Measurements from ENCODE around the gene ABHD16B.
"Not testable (repeated sequence)": the region's sequence is repeated elsewhere in the genome, so short reads cannot be mapped to it uniquely, and the experiment has no call there.

Gene ABHD16B

DNA sequence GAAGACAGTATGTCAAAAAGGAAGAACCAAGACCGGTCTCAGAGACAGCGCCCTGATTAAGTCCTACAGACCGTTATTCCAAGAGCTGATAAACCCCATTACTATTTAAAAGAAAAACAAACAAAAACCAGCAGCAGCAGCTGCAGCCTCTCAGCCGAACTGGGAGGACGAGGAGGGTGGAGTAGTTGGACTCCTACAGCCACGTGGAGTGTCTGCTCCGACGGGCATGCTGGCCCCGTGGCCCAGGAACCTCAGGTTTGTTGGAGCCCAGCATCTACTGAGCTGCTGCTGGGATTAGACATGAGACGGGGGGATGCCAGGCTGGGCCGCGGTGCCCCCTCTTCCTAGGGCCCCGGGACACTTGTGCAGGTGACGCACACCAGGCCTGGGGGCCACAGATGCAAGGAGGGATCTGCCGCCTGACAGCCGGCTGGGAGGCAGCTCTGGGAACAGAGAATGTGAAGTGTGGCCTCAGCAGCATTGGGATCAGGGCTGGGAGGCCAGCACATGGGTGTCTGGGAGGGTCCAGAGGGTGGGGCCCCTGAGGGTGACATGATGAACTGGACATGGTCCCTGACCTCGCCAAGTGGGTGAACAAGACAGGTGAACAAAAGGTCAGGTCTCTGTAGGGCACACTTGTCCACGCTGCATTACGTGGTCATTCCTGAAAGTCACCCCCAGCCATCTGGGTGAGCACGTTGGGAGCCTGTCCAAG lies 27.4 kb upstream of the ABHD16B start:
- in situ Hi-C loops (cut with MboI; ENCODE audit: low sequenced_read_pairs): no loop called here

DNA sequence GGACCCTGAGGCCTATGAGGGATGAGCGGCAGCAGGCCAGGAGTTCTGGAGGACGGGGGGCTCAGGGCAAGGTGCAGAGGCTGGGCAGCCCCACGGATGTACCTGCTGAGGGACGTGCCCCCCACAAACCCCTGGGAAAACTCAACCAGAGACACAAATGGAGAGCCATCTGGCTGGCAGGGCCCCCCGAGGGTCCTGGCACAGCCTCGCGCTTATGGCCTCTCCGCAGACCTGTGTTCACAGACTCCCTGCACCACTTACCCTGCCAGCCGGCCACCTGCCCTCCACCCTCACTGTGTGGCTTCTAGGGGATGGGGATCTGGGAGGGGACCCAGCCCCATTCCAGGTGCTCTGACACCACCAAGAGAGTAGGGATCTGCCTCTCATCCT lies 26.8 kb upstream of the ABHD16B start:
- in situ Hi-C loops (cut with MboI; ENCODE audit: low sequenced_read_pairs): no loop called here

DNA sequence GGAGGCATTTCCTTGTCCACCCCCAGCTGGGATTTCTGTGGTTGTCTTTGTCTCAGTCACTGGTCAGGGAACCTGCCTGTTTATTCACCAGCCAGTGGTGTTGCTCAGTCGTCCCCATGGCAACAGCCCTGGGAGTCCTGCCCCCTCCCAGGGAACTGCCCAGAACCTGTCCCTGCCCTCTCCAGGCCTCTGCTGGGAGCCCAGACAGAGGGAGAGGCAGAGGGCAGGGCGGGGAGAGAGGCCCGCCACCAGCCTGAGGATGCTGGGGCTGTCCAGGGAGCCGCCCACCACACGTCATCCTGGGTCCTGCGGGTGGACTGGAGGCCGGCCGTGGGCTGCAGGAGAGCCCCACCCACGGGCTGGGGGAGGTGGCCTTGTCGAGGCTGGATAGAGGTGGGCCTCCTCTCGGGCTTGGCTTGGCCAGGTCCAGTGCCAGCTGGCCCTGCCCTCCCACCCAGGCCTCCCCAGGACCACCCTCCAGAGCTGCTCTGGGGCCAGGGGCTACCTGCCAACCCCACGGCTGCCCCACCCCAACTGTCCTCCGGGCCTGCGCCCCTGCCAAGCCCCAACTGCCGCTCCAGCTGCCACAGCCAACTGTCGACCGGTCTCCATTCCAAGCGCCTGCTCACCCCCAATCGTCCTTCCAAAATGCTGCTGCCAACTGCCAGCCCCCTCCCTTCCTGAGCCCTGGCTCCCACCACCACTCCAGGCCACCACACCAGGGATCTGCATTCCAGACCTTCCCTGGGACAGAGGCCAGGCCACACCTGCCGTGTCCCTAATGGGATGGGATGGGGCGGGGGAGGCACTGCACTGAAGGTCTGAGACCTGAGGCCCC lies 26.1 kb upstream of the ABHD16B start:
- in situ Hi-C loops (cut with MboI; ENCODE audit: low sequenced_read_pairs): no loop called here

DNA sequence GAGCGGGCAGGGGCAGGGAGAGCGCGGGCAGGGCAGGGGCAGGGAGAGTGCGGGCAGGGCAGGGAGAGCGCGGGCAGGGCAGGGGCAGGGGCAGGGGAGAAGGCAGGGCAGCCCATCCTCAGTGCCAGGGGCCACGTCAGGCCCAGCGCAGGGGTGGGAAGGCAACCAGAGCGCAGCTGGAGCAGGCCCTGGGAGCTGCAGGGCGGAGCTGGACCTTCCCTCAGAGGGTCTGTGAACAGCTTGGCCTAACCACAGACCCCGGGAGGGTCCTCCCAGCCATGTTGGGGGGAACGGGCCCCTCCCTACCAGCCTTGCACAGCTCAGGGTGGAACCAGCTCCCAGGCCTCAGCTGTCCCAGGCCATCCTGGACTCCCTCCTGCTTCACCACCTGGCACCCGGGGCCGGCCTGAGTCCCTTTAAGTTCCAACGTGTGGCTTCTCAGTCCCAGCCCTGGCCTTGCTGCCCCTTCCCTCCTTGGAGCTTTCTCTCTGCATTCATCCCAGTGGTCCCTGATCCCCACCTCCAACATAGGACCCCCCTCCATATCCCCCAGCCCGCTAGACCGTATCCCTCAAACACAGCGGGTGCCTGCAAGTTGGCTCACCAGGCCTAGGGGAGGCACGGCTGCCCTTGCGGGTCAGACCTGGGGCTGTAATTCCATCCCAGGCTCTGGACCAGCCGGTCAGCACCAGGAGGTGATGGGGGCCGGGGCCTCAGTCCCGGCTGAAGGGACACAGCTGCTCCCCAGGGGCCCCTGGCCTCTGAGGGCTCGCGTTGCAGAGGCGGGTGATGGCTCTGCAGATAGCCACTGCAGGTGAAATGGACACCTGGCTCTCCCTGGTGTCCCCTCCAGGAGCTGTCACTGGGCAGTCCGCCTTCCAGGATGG lies 24.6 kb upstream of the ABHD16B start:
- in situ Hi-C loops (cut with MboI; ENCODE audit: low sequenced_read_pairs): no loop called here

DNA sequence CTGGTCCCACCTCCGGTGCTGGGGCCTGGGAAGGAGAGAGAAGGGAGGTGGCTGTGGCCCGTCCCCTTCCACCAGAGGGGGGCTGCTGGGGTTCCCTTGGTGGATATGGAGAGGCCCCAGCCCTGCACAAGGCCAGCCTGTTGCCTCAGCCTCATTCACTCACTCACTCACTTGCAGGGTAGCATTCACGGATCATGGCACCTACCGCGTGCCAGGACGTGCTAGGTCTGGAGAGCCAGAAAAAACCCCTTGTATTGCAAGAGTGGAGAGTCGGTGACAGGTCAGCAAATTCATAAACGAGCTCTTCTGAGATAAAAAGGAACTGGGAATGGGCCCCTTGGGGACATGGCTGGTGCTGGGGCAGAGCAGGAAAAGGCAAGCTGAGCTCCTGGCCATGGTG lies 23.8 kb upstream of the ABHD16B start:
- in situ Hi-C loops (cut with MboI; ENCODE audit: low sequenced_read_pairs): no loop called here

DNA sequence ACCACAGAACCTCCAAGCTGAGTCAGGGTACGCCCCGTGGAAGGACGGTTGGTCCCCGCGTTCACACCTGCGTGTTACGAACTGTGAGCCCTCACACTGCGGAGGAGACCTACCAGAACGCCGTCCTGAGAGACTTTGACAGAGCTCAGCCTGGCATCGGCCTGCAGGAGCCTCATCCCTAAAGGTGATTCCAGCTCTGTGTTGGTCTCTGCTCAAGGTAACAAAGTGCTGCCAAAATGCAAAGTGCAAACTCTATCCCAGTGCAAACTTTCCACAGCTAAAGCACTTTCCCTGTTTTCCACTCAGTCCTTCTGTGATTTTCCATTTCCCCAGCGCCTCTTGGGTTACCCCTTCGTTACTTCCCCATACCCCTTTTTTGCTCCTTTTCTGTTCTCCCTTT lies 21.7 kb upstream of the ABHD16B start:
- in situ Hi-C loops (cut with MboI; ENCODE audit: low sequenced_read_pairs): no loop called here

DNA sequence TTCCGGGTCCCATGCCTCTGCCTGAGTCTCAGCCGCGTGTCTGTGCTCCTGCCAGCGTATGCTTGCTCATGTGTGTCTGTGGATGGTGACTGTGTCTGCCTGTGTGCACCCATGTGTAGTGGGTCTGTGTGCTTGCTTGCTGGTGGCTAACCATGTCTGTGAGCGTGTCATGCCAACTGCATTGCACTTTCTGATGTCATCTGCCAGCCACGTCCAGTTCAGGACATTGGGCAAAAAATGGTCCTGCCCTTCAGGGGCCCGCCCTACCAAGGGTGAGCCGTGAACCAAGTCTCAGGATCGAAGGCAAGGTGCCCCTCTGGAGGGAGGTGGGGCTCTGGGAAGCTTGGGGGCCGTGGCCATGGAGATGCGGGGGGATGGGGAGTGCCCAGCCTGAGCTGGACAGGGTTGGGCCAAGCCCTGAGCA lies 20.9 kb upstream of the ABHD16B start:
- in situ Hi-C loops (cut with MboI; ENCODE audit: low sequenced_read_pairs): no loop called here

DNA sequence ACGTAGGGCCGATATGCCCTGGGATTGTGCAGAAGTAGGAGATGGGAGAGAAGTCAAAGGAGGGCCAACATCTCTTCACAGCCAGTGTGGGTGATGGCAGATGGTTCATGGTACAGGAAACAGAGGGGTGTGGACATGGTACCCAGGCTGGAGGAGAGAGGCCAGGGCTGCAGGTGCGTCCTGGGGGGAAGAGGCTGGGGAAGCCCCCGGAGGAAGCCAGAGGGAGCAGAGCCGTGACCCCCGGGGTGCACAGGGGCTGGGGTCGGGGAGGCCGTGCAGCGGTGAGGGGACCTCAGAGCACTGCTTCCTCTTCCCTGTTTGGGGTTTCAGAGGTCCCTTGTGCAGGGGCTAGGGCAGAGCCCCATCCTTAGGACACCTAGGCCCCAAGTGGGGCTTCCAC lies 19.0 kb upstream of the ABHD16B start:
- in situ Hi-C loops (cut with MboI; ENCODE audit: low sequenced_read_pairs): no loop called here

DNA sequence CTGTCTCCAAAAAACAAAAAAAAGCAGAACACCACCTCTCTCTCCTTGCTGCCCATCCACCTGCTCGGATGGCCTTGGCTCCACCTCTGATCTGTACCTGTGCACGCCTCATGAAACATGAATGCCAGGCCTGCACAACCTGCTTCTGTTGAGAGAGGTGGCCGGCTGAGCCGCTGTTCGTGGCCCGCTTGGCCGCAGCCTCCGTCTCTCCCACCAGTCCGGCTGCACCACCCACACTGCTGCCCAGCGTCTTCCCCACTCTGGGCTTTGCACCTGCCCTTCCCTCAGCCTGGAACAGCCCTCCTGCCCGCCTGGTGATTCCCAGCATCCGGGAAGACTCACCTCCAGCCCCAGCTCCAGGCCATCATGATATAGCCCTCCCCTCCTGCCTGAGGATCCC lies 18.1 kb upstream of the ABHD16B start:
- in situ Hi-C loops (cut with MboI; ENCODE audit: low sequenced_read_pairs): no loop called here

DNA sequence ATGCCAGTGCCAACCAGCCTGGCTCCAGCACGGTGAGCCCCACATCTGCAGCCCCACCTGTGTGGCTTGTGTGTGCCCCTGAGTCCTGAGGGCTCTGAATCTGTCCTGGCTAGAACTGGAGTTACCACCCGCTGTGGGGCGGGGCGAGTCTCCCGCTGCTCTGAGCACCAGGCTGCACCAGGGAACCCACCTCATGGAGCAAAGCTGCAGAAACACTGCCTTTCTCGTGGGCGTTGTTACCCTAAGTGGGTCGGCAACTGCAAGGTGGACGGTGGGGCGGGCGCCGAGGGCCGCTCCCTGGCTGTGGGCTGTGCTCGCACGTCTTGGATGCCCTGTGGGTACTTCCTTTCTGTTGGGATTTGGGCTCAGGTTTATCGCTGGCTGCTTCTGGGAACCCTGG lies 17.5 kb upstream of the ABHD16B start:
- in situ Hi-C loops (cut with MboI; ENCODE audit: low sequenced_read_pairs): no loop called here

DNA sequence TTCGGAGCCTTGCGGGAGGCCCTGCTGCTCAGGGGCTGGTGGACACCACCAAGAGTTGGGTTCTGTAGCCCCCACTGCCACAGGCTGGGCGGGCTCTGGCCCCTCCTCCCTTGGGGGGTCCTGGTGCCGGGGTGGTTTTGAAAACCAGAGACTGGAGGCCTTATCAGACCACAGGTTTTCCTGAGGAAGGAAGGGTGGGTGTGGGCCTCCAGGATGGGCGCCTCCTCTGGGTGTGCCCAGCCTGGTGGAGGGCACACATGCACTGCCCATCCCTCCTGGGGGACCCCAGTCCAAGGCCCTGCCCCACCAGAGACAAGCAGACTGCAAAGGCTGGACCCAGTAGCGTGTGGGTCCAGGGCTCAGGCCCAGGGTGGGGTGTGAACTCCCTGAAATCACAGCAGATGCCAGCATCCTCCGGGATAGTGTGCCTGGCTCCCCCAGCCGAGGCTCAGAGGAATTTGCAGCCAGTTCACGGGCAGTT lies 16.7 kb upstream of the ABHD16B start:
- in situ Hi-C loops (cut with MboI; ENCODE audit: low sequenced_read_pairs): no loop called here

DNA sequence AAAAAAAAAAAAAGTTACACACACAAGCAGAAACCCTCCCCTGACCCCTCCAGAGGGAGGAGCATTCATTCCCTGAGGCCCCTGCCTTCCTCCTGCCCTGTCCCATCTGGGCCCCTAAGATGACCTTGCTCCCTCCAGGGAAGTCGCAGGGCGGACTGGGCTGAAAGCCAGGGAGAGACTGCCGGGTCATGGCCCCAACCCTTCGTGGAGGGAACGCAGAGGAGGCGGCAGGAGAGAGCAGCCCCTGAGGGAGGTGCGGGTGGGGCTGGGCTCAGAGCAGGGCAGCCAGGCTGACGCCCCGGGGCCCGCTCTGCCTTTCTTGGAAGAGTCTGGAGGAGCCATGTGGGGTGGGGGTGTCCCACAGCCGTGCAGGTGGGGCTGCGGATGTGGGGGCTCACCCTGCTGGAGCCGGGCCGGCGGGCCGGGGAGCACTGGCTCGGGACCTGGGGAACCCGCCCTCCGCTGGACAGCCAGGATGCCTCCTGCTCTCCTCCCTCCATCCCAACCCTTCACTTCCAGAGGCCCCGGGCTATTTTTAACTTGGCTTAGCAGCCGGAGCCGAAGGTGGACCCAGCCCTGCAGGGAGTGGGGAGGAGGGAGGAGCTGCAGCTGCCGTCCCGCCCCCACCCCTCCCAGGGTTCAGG lies 15.0 kb upstream of the ABHD16B start:
- in situ Hi-C loops (cut with MboI; ENCODE audit: low sequenced_read_pairs): no loop called here

DNA sequence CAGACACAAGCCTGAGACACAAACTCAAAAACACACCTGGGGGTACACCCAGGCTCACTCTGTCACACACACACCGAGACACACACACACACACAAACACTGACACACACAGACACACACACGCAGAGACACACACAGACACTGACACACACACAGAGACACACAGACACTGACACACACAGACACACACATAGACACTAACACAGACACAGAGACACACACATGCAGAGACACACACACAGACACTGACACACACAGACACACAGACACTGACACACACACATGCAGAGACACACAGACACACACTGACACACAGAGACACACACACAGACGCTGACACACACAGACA lies 14.4 kb upstream of the ABHD16B start:
- in situ Hi-C loops (cut with MboI; ENCODE audit: low sequenced_read_pairs): no loop called here

DNA sequence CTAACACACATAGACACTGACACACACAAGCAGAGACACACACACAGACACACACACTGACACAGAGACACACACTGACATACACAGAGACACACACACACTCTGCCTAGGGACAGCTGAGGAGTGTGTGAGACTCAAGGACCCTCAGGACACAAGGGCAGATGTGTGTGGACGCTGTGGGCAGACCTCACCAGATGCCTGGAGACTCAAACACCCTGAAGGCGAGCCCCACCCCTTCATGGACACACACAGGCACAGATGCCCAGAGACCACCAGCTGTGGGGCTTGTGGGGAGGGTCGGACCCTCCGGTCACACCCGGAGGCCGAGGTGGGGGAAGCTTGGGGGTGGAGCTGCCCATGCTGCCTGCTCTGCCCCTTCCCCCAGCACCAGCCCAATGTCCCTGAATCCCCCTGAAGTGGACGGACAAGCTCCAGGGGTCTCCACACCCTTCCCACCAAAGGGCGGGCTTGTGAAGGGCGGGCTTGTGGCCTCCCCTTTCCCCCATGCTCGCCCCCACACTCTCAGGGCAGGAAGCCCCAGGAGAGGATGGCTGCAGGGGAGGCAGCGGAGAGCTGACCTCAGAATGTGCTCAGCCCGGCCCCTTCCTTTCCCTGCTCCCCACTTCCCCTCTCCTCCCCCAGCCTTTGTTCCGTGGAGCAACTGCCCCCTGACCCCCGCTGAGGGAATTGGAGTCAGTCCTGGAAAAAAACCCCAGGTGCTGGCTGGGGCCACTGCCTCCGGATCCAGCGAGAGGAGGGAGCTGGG lies 13.9 kb upstream of the ABHD16B start:
- in situ Hi-C loops (cut with MboI; ENCODE audit: low sequenced_read_pairs): no loop called here

DNA sequence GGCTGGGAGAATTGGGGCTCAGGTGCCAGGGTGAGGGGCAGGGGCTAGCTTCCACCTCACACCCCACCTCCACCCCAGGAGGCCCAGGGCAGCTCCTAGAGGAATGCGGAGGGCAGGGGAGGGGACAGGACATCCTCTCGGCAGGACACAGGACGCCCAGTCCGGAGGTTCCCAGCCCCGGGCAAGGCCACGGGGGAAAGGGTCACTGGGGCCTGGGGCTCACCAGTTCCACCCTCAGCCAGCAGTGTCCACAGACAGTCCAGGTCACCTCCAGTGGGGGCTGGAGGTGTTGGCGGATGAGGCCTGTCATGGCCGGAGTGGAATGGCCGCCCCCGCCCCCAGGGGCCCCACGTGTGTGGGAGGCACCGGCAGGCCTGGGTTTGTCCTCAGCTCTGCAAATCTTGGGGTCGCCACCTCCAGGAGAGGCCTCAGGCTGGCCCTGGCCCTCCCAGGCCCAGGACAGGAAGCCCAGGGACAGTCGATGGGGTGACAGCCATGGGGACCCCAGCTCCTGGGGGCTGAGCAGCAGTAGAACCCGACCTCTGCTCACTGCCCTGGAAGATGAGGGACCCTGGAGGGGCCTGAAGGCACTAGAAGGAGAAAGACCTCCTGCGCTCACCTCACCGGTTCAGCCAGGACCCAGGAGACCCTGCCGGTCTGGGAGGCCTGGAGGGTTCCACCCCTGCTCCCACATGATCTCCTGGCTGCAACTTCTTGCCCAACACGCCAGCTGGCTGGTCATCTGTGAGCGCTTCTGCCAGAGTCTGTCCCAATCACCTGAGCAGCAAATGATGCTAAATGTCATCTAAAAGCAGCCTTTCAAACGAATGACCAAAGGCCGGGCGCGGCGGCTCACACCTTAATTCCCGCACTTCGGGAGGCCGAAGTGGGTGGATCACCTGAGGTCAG lies 13.0 kb upstream of the ABHD16B start:
- in situ Hi-C loops (cut with MboI; ENCODE audit: low sequenced_read_pairs): no loop called here

DNA sequence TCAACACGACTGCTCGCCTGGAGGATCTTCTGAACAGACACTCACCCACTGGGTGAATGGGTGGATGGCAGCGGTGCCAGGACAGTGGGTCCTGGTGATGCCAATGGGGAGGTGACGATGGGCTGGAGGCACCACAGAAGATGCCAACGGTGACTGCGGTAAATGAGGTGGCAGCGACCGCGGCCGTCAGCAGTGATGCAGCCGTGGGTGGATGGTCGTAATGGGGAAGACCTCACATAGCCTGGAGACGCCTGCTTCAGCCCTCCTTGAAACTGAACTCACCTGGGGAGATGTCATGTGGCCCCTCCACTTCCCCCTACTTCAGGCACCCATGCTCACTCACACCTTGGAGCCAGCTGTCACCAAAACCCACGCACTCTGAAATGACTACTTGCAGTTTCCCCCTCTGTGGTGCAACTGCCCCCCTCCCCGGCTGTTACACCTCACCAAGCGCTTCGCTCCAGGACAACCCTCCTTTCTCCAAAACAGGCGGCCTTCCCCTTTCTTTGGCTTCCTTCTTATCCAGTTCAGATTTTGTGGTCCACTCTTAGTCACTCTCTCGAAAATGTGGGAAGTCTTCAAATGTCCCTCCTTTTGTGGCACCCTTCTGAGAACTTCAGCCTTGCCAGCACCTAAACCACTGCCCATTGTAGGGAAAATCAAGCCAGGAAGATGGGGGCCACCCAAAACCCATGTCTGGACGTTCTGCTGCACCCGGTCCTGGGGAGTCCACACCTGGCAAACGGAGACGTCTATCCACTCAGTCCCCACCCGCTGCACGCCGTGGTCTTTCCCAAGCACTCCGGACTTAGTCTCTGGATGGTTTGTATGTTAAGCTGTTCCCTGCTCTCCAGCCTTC lies 10.4 kb upstream of the ABHD16B start:
- in situ Hi-C loops (cut with MboI; ENCODE audit: low sequenced_read_pairs): no loop called here

DNA sequence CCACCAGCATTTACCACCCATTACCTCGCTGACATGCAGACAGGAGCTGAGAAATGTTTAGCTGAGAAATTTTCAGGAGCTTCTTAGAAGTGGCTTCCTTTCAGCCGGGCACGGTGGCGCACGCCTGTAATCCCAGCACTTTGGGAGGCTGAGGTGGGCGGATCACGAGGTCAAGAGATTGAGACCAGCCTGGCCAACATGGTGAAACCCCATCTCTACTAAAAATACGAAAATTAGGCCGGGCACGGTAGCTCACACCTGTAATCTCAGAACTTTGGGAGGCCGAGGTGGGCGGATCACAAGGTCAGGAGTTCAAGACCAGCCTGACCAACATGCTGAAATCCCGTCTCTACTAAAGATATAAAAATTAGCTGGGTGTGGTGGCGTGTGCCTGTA lies 9.8 kb upstream of the ABHD16B start:
- in situ Hi-C loops (cut with MboI; ENCODE audit: low sequenced_read_pairs): not testable (repeated sequence)

DNA sequence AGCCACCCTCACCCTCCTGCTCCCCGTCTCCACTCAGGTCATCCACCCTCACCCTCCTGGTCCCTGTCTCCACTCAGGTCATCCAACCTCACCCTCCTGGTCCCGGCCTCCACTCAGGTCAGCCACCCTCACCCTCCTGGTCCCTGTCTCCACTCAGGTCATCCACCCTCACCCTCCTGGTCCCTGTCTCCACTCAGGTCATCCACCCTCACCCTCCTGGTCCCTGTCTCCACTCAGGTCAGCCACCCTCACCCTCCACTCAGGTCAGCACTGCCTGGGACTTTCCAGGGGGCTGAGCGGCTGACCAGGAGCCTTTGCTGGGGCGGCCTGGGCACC lies 7.6 kb upstream of the ABHD16B start:
- in situ Hi-C loops (cut with MboI; ENCODE audit: low sequenced_read_pairs): not testable (repeated sequence)
